T-helper 2 cell (primary cell): Measurements from ENCODE around the gene NEK11.
"Not testable (repeated sequence)": the region's sequence is repeated elsewhere in the genome, so short reads cannot be mapped to it uniquely, and the experiment has no call there.

Experiments
- DNase-seq, 5 experiments: peaks; one replicate each; pipeline versions ENCODE4 v3.0.0 to v3.0.0-alpha.2; 2012 to 2022

Gene NEK11

DNA sequence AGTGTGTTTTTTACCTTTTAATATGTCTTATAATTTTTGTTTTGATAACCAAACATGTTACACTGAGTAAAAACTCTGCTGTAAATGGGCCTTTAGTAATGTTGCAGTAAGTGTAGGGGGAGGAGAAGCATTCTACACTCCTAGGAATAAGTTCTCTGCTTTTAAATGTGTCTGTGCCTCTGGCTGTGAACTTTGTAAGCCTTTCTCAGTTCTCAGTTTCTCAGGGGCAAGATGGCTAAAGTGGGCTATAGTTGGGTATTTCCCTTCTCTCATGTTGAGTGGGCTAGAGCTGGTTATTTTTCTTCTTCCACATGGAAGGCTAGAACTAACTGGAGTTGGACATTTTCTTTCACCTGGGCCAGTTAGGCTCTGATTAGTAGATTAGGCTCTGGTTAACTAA lies 279.6 kb downstream of the NEK11 start:
- no peak for DNase-seq

DNA sequence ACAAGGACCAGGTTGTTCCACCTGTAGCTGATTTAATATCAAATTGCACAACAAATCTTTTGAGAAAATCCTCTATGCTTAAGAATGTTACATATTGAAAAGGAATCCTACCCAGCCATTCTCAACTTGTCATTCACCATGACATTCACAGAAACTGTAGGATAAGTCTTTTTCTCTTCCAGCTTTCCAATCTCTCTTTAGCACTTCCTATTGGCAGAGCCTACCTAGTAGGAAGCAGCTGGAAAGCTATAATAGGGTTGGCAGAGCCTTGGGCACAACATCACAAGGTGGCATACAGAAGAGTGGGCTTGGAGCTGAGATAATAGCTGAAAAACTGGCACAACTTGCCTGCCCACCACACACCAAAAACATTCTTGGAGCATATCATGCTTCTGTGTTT lies 287.6 kb downstream of the NEK11 start:
- DNase-seq = no peak

DNA sequence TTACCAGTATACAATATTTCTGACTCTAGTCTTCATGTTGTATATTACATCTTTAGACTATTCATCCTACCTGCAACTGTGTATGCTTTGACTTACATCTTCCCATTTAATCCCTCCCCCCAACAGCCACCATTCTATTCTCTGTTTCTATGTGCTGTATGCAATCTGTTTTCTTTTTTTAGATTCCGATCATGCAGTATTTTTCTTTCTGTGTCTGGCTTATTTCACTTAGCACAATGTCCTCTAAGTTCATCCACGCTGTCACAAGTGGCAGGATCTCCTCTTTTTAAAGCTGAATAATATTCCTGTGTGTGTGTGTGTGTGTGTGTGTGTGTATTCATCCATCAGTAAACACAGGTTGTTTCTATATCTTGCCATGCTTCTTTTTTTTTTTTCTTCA lies 288.5 kb downstream of the NEK11 start:
- DNase-seq = no peak

DNA sequence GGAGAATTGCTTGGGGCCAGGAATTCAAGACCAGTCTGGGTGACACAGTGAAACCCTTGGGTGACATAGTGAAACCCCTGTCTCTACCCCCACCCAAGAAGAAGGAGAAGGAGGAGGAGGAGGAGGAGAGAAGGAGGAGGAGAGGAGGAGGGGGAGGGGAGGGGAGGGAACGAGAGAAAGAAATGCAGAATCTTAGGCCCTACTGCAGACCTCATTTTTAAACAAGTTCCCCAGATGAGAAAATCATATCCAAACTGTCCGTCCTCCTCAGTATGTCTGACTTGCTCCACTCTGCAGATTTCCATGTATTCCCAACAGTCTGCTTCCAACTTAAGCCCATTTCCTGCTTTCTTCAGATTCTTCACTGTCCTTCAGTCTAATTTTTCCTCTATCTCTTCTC lies 291.0 kb downstream of the NEK11 start:
- no peak for DNase-seq

DNA sequence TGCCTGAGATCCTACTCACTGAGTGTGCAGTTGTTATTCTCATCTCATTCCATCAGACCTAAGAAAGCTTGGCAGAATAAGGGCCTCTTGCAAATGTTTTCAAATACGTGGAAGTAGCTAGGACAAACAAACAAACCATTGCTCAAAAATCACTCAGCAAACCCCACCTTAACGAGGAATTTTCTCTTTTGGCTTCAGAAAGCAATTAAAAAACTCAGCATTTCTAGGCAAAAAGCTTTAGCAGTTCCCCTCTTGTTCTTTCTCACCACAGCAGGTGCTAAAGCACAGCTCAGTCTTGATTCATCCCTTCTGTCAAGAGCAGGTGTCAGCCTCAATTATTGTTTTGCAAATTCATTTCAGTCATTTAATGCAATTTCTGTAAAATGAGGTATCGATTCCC lies 296.3 kb downstream of the NEK11 start:
- no peak for DNase-seq

DNA sequence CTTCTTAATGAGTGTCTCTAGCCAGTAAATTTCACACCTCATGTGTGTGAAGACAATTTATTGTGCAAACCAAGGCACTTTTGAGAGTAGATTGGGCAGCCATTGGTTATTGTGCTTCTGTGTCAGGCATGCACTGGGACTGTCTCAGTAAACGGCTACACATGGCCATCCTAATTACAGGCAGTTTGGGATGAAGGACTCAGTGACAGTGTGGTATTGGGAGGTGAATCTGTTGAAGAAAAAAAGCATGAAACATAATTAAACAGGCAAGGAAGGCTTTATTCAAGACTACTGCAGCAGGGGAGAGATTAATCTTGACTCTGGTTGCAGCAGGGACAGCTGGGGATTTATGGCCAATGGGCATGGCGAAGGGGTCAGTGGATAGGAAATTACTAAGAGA lies 297.1 kb downstream of the NEK11 start:
- no peak for DNase-seq

DNA sequence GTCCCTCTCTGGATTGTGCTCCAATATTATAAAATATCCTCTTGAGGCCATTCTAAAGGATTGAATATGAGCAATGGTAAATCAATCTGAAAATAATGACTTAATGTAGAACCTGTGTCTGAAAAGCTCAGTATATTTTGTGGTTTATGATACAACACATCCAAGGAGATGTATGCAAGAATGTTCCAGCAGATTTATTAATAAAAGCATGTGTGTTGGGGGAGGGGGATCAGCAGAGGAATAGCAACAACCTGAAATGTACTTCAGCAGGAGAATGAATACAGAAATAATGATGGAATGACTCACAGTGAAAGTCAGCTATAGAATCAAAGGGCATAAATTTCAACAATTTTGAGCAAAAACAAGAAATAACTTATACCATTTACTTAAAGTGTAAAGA lies 298.2 kb downstream of the NEK11 start:
- DNase-seq = no peak

DNA sequence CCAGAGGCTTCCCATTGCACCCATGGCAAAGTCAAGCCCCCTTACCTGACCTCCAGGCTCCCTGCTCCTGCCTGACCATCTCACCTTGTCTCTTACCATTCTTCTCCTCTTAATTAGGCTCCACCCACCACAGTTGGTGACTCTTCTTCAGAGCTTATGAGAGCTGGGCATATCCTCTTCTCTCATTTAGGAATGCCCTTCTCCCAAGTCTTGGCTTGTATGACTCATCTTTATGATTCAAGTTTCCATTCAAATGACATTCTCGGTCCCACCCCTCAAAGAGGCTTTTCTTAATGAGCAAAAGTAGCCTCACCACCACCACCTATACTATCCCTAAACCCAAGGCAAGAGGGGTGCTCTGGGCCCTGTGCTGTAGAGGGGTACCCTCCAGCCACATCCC lies 299.6 kb downstream of the NEK11 start:
- DNase-seq = no peak

DNA sequence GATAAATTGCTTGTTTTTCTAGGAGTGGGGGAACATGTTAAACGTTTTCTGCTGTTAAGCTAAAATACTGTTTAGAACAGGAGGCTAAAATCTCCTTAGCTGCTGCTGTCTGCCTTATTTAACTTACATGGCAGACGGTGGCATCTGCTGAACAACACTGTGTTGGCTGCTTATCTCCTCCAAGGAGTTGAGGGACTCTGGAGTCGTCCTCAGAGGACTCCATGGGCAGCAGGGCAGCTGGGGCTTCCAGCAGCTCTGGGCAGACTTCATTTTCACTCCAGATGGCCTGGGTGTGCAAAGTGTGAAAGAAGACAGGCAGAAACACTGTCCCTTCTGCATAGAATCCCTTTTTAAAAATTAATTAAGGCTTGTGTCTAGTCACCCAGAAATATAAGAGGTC lies 302.0 kb downstream of the NEK11 start:
- no peak for DNase-seq

DNA sequence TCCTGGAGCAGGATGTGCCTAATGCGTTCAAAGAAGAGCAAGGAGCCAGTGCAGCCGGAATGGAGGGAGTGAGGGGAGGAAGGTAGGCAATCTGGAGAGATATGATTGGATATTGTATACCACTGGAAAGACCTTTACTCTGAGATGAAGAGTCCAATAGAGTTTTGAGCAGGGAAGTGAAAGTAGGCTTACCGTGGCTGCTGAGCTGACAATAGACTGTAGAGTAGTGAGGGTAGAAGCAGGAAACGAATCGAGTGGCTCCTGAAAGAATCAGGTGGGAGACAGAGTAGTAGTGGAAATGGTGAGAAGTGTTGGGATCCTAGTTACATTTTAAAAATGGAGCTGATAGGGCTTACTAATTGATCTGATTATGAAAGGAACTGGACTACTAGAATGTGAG lies 303.1 kb downstream of the NEK11 start:
- DNase-seq = no peak

DNA sequence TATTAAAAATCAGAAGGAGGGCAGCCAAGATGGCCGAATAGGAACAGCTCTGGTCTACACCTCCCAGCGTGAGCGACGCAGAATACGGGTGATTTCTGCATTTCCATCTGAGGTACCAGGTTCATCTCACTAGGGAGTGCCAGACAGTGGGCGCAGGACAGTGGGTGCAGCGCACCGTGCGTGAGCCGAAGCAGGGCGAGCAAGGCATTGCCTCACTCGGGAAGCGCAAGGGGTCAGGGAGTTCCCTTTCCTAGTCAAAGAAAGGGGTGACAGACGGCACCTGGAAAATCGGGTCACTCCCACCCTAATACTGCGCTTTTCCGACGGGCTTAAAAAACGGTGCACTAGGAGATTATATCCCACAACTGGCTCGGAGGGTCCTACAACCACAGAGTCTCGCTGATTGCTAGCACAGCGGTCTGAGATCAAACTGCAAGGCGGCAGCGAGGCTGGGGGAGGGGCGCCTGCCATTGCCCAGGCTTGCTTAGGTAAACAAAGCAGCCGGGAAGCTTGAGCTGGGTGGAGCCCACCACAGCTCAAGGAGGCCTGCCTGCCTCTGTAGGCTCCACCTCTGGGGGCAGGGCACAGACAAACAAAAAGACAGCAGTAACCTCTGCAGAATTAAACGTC lies 304.9 kb downstream of the NEK11 start:
- DNase-seq = not testable (repeated sequence)

DNA sequence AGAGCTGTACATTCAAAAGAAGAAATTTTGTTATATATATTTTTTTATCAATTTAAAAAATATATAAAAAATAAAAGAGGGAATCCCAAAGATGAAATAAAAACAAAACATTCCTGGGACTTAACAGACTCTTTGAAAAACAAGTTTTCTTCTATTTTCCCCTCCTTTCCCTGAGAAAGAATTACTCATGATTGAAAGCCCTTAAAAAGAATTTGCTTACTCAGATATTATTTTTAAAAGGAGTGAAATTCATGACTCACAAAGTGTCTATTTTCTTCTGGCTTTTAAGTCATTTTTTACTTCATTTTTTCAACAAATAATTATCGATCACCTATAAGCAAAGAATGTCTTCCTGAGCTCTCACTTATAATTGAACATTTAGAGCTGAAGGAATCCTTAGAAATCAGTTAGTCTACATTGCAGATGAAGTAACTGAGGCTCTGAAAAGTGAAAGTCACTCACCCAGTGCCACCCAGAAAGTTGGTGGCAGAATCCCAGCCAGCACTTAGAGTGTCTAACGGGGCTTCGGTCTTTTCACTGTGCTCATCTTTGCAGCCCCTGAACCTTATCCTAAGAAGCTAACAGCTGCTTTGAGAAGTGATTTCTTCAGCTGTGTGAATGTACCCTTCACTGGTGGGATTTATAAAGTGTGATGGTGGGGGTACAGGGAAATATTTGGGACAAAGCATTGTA lies 312.4 kb downstream of the NEK11 start:
- DNase-seq = no peak

DNA sequence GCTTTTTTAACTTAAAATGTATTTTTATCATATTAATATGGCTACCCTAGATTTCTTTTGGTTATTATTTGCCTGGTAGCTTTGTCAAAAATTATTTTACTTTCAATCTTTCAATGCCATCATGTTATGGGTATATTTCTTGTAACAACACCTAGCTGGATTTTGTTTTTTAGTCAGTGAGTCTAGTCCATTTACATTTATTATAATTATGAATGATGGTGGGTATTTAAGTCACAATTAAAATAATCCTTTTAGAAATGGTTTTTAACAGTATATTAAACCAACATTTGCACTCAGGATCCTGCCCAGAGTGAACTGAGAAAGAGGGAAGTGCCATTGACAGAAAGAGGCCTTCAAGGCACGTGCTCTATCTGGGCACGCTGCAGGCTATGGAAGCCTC lies 315.1 kb downstream of the NEK11 start:
- no peak for DNase-seq

DNA sequence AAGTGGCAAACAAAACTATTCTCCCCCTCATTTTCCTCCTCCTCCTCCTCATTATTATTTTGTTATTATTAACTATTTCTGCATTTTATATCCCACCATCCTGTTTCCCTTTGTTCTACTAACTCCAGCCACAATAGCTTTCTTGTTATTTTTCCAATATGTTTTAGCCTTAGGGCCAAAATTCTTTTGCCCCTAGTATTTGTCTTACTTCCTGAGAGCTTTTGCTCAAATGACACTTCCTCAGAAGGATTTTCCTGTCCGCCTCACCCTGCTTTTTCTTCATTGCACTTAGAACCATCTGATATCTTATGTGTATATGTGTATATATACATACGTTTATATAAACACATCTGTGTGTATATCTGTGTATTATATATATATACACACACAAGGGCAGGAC lies 322.2 kb downstream of the NEK11 start:
- DNase-seq = no peak

DNA sequence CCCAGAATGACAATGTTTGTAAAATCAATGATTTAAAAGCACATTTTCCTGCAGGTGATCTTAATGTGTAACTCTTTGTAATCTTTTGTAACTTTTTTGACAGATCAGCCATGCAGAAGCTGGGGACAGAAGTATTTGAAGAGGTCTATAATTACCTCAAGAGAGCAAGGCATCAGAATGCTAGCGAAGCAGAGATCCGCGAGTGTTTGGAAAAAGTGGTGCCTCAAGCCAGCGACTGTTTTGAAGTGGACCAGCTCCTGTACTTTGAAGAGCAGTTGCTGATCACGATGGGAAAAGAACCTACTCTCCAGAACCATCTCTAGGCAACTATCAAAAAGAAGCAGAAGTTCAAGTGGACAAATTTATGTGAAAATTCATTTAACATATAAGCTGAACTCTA lies 322.8 kb downstream of the NEK11 start:
- no peak for DNase-seq

DNA sequence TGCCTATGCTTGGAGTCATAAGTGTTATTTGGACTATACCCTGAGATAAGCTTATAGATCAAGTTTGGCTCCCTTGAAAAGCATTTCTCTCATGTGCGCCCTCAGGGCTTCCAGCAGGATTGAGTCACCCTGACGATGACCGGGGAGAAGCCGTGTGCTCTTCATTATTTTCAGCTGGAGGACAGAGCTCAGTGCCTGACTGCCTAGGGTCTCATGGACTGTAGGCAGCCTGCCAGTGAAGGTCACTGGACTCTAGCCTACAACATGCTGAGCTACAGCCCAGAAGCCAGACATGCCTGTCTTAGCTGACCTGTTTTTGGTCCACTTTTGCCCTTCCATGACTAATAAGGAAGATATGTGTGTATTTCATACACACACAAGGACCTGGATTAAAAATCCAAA lies 323.3 kb downstream of the NEK11 start:
- DNase-seq = no peak

DNA sequence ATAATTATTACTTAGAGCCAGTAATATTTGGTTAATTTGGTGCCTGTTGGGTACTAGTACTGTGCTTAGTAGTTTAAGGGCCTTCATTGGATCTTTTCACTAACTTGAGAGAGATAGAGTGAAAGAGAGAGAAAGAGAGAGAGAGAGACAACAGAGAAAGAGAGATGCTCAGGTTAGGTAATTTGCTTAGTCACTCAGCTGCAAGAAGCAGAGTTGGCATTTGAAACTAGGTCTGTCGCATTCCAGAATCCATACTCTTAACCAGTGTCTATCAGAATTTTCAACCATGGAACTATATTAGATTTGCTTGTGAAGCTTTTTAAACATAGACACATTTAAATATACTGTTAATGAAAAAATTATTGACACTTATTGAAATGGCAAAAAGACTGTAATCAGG lies 323.8 kb downstream of the NEK11 start:
- DNase-seq = no peak

DNA sequence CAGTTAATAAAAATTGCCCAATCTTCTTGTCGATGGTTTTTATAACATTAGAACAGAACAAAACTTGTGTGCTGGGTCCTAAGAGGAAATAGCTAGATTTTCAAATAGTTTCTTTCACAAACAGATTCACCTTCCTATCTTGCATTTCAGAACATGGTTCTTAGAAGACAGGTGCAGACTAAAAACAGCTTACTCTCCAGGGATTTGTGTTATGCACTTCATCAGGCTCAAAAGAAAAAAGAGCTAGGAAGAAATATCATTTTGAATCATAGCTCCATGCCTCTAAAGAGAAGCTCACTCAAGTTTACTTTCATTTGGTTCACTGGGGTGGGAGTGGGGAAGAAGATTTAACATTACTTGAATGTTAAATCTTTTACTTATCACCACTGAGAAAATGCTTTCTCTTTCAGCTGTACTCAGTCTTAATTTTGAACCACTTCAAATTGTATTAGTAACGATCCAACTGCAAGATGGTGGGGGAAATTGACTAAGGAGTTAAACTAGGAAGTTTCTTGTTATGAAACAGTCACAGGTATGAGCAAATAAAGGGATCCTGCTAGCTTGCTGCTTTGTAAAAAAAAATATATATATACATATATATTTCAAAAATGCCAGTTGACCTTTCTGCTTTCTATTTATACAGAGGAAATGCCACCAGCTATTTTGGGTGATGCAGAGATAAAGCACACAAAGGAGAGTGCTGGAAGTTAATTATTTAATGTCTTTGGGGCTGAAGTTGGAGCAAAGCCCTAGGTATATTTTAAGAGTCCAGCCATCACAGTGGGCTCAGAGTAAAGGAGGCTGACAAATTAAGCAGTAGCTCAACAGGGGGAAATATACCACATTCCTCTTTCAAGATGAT lies 326.6 kb downstream of the NEK11 start:
- no peak for DNase-seq

DNA sequence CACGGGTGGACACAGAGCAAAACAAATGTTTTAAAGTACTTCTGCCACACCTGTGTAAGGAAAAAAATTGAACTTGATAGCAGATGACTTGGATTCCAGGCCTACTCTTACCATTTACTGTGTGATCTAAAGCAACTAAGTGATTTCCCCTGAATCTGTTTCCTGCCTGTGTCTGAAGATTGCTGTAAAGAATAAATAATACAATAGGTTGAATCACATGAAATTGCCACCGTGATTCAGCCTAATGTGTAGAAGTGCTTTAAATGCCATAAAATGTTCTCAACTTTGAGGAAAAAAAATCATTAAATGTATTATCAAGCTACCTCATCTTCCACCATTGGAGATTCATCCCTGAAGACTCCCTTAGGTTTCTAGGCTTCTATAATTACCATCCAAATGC lies 327.3 kb downstream of the NEK11 start:
- DNase-seq = no peak

DNA sequence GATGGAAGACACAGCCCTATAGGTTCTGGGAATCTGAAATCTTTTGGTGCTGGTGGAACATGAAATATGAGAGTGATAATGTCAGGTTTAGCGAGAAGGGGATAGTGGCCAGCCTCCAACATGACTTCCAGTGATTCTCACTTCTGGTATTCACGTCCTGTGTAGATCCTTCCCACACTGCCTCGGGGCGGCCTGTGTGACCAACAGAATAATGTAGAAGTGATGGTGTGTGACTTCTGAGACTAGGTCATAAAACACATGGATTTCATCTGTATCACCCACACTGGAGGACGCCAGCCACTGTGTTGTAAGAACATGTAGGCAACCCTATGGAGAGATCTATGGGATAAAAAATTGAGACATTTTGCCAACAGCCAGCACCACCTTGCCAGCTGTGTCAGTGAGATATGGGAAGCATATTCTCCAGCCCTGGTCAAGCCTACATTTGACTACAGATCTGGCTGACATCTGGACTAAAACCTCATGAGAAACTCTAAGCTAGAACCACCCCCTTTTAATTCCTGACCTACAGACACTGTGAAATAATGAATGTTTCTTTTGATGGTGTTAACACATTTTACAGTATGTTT lies 329.4 kb downstream of the NEK11 start:
- DNase-seq = no peak

DNA sequence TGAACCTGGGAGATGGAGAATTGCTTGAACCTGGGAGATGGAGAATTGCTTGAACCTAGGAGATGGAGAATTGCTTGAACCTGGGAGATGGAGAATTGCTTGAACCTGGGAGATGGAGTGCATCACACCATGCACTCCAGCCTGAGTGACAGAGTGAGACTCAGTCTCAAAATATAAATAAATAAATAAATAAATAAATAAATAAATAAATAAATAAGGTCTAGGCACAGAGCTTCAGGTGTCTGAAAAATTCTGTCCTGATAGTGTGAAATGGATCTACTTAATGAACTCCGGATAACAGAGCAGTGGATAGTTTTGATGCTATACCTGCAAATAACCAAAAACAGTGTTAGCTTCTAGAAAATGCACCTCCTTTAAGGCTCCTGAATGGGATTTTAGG lies 330.6 kb downstream of the NEK11 start:
- DNase-seq = no peak

DNA sequence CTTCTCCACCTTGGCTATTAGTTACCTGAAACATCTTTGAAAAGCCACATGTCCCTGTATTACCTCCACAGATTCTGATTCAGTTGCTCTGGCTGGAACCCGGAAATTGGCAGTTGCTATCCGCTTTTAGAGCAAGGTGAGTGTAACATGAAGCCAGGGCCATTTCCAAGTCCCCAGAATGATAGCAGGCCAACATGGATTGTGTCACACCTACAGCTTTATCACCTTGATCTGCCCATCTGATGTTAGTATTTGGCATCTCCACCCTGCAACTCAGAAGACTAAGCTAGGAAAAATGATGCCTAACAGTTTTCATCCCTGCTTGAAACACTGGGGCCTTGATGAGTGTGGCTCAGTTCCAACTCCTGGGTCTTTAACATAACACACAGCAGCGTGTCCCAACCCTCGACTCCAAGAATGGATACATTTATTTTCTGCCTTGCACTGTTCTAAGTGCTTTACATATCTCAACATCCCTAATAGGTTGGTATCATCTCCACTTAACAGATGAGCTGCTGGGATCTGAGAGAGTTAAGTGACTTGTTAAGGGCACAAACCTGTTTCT lies 333.6 kb downstream of the NEK11 start:
- no peak for DNase-seq

DNA sequence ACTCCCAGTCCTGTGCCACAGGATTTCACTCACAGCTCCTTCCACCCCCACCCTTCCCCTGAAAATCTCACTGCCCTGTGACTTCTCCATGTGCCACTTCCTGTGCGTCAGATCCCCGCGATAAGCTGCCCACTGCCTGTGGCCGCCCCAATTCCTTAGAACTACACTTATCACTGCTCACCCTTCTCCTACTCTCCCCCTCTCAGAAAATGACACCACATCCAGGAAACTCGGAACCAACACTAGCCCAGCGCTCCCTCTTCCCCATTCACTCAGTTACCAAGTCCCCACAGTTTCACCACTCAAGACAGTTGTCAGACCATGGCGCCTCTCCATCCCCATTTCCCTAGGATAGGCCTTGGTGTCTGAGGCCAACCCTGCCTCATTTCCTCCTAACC lies 334.4 kb downstream of the NEK11 start:
- peak in 1 of 5 experiments; percentile 66 for DNase-seq
